OCI-LY1 (cell line): ENCODE data around the gene BIN1.

Experiments
- H2AFZ ChIP-seq: fragments of 200-600 bp; sonication (generic), shearing (Covaris generic); 2 replicates; pipeline ENCODE4 v1.6.0; 2014; ENCODE audit warnings: antibody characterized with exemption, mild to moderate bottlenecking, low read length
- H3F3A ChIP-seq: fragments of 200-600 bp; sonication (generic), shearing (Covaris generic); 2 replicates; pipeline ENCODE4 v1.6.0; 2014; ENCODE audit warnings: mild to moderate bottlenecking, antibody characterized with exemption, low read length, moderate library complexity; ENCODE audit not compliant: insufficient read depth
- H3K27ac ChIP-seq: fragments of 200-600 bp; sonication (generic); 2 replicates; pipeline ENCODE4 v1.5.1; 2014; ENCODE audit warnings: low read length, mixed run types, mild to moderate bottlenecking, low read depth; ENCODE audit not compliant: poor library complexity, severe bottlenecking
- H3K27me3 ChIP-seq: fragments of 200-600 bp; sonication (generic); 2 replicates; pipeline ENCODE4 v1.6.0; 2014; ENCODE audit warnings: antibody characterized with exemption, mild to moderate bottlenecking, low read length, moderate library complexity; ENCODE audit not compliant: insufficient read depth
- H3K36me3 ChIP-seq: fragments of 200-600 bp; sonication (generic); 2 replicates; pipeline ENCODE4 v1.6.1; 2014; ENCODE audit warnings: mild to moderate bottlenecking, antibody characterized with exemption, low read length, moderate library complexity, mixed read lengths; ENCODE audit not compliant: insufficient read depth
- H3K4me1 ChIP-seq: fragments of 200-600 bp; sonication (generic); 2 replicates; pipeline ENCODE4 v1.5.1; 2014; ENCODE audit warnings: mild to moderate bottlenecking, low read length, moderate library complexity; ENCODE audit not compliant: insufficient read depth, severe bottlenecking
- H3K4me2 ChIP-seq: fragments of 200-600 bp; sonication (generic), shearing (Covaris generic); 2 replicates; pipeline ENCODE4 v1.6.1; 2014; ENCODE audit warnings: low read length
- H3K4me3 ChIP-seq: fragments of 200-600 bp; sonication (generic); 2 replicates; pipeline ENCODE4 v1.5.1; 2014; ENCODE audit warnings: low read length, low read depth, mild to moderate bottlenecking, mixed read lengths; ENCODE audit not compliant: poor library complexity, severe bottlenecking
- H3K79me2 ChIP-seq: fragments of 200-600 bp; shearing (Covaris generic); 2 replicates; pipeline ENCODE4 v1.6.1; 2016; ENCODE audit warnings: mixed run types, low read length, mixed read lengths; ENCODE audit not compliant: insufficient read depth
- H3K9ac ChIP-seq: fragments of 200-600 bp; sonication (generic), shearing (Covaris generic); 2 replicates; pipeline ENCODE4 v1.6.1; 2014; ENCODE audit warnings: mild to moderate bottlenecking, low read length, mixed read lengths
- H3K9me2 ChIP-seq: fragments of 200-600 bp; sonication (generic), shearing (Covaris generic); 2 replicates; pipeline ENCODE4 v1.6.1; 2014; ENCODE audit warnings: low read depth, mild to moderate bottlenecking, low read length, mixed read lengths
- H3K9me3 ChIP-seq: fragments of 200-600 bp; shearing (Covaris generic); 2 replicates; pipeline ENCODE4 v1.6.1; 2014; ENCODE audit warnings: low read length, mixed read lengths
- H4K20me1 ChIP-seq: fragments of 200-600 bp; sonication (generic), shearing (Covaris generic); 2 replicates; pipeline ENCODE4 v1.6.0; 2016; ENCODE audit warnings: mild to moderate bottlenecking, low read length; ENCODE audit not compliant: insufficient read depth
- CTCF ChIP-seq: fragments of 200-600 bp; sonication (generic), shearing (Covaris generic); IDR thresholded peaks from 2 replicates; pipeline ENCODE4 v1.5.1; 2017; ENCODE audit warnings: mild to moderate bottlenecking, antibody characterized with exemption, low read length, moderate library complexity, mixed read lengths
- EZH2 ChIP-seq: fragments of 200-600 bp; sonication (generic), shearing (Covaris generic); IDR thresholded peaks from 2 replicates; pipeline ENCODE4 v1.8.0; 2017; ENCODE audit warnings: borderline replicate concordance, mixed run types, mild to moderate bottlenecking, antibody characterized with exemption, low read length, moderate library complexity, mixed read lengths

Gene BIN1

GRCh38 chr2:127043367-127044164, 63.4 kb downstream of the BIN1 start:
- no peak overlapping the region for H3K4me3 ChIP-seq
- no peak overlapping the region for H3K27ac ChIP-seq
- no peaks in the 10 kb centered on the region for H4K20me1 ChIP-seq
- no peaks in the 10 kb centered on the region for H3K4me1 ChIP-seq
- TF ChIP-seq CTCF (no peak), EZH2 (no peak)
- no peaks in the 10 kb centered on the region for H3K9me2 ChIP-seq
- no peaks in the 10 kb centered on the region for H3K9me3 ChIP-seq
- H3K27me3 ChIP-seq: no peaks in the 10 kb centered on the region
- H3K36me3 ChIP-seq: no peaks in the 10 kb centered on the region
- no peak overlapping the region for H2AFZ ChIP-seq
- no peak overlapping the region for H3K9ac ChIP-seq
- H3K79me2 ChIP-seq: no peaks in the 10 kb centered on the region
- no peak overlapping the region for H3K4me2 ChIP-seq
- H3F3A ChIP-seq: no peaks in the 10 kb centered on the region

GRCh38 chr2:127041259-127041970, 65.5 kb downstream of the BIN1 start:
- TF ChIP-seq EZH2 (no peak), CTCF (no peak)
- Histone ChIP-seq H2AFZ (no peak overlapping the region), H3K4me3 (no peak overlapping the region), H3K9me2 (no peaks in the 10 kb centered on the region), H3K27ac (no peak overlapping the region), H3F3A (no peaks in the 10 kb centered on the region), H3K4me1 (no peaks in the 10 kb centered on the region), H3K27me3 (no peaks in the 10 kb centered on the region), H3K9ac (no peak overlapping the region), H3K36me3 (no peaks in the 10 kb centered on the region), H4K20me1 (no peaks in the 10 kb centered on the region), H3K4me2 (no peak overlapping the region), H3K9me3 (no peaks in the 10 kb centered on the region), H3K79me2 (no peaks in the 10 kb centered on the region)

GRCh38 chr2:127040169-127040568, 66.8 kb downstream of the BIN1 start:
- no peaks in the 10 kb centered on the region for H3K9me2 ChIP-seq
- no peaks in the 10 kb centered on the region for H3K4me1 ChIP-seq
- no peaks in the 10 kb centered on the region for H3K9me3 ChIP-seq
- H4K20me1 ChIP-seq: no peaks in the 10 kb centered on the region
- H3K79me2 ChIP-seq: no peaks in the 10 kb centered on the region
- H3K27me3 ChIP-seq: no peaks in the 10 kb centered on the region
- no peak overlapping the region for H3K27ac ChIP-seq
- no peak overlapping the region for H2AFZ ChIP-seq
- H3K9ac ChIP-seq: no peak overlapping the region
- H3K36me3 ChIP-seq: no peaks in the 10 kb centered on the region
- no peak overlapping the region for H3K4me3 ChIP-seq
- no peaks in the 10 kb centered on the region for H3F3A ChIP-seq
- TF ChIP-seq CTCF: no peak
- TF ChIP-seq EZH2: no peak
- no peak overlapping the region for H3K4me2 ChIP-seq
